Lower lobe of right lung (tissue), 2 donors: ENCODE measurements around the gene PDE9A. TPM values are rescaled to one million over a fixed set of nuclear protein-coding genes. Genes with fewer than 3 reads are reported as not detected.

Experiments used
- ATAC-seq, 2 donors: fragments of 200-7000 bp; cut with Tn5 transposase; one replicate each; pipeline ENCODE4 v1.9.1; 2020 to 2022; ENCODE audit warnings: mild to moderate bottlenecking in 2 of 2, moderate library complexity in 2 of 2
- DNase-seq: peaks from one replicate; pipeline ENCODE4 v3.0.0-alpha.2; 2020
- H3K27ac ChIP-seq: fragments of 200-600 bp; one replicate; pipeline ENCODE4 v1.8.0; 2022
- H3K27me3 ChIP-seq: fragments of 200-600 bp; one replicate; pipeline ENCODE4 v1.8.0; 2022; ENCODE audit warnings: low read depth
- H3K36me3 ChIP-seq: fragments of 200-600 bp; one replicate; pipeline ENCODE4 v1.8.0; 2022; ENCODE audit warnings: mild to moderate bottlenecking
- H3K4me1 ChIP-seq: fragments of 200-600 bp; one replicate; pipeline ENCODE4 v1.8.0; 2022
- H3K4me3 ChIP-seq: fragments of 200-600 bp; one replicate; pipeline ENCODE4 v1.8.0; 2022; ENCODE audit warnings: mild to moderate bottlenecking
- H3K9me3 ChIP-seq: fragments of 200-600 bp; one replicate; pipeline ENCODE4 v1.8.0; 2022
- CTCF ChIP-seq: fragments of 200-600 bp; IDR thresholded peaks from one replicate; pipeline ENCODE4 v1.8.0; 2022; ENCODE audit warnings: antibody characterized with exemption, mild to moderate bottlenecking
- intact Hi-C: fragments of 100-400 bp; cut with DNase I; formaldehyde crosslinking; loops from one replicate; pipeline ENCODE4 v1.11.0; 2022
- total RNA-seq: library from RNA; stranded (reverse); fragmentation: NEBNext Ultra II Directional; extraction: Animal tissue kit (Norgen Biotek cat#: 25700); gene quantifications from one replicate; pipeline ENCODE4 v1.2.1, GENCODE V29; 2021
- donor health status: DM: no; HTN: yes; CAD: no; lungs with severe emphysema.

Gene PDE9A
- total RNA-seq, 1 donor from 2014 or later: 12.8 TPM

- no peak for TF ChIP-seq CTCF
These were observed 9.2 kb downstream of the PDE9A start for GRCh38 chr21:42662430-42663199.

DNA sequence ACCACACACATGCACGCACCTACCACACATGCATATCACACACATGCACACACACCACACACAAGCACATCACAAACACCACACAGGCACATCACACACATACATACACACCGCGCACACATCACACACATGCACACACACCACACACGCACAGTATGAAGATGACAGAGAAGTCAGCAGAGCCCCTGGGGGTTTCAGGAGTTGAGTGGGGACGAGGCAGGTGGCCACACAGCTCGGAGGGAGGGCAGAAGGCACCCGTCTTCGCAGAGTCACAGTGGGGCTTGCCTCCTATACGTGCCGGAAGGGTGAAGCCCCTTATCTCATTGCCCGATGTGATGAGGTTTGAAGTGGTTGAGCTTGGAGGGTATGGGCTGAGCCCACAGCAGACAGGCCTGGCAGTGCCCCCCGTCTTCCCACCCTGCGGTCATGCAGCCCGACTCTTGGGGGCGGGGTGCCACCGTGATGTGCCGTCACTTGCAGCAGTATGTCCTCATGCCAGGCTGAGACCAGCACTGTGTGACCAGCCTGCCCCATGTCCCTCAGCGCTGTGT, 9.9 kb downstream of the PDE9A start:
- ATAC-seq: no peak
- Histone ChIP-seq H3K36me3 (no peaks in the 10 kb centered on the region), H3K4me3 (no peak overlapping the region), H3K27me3 (no peaks in the 10 kb centered on the region), H3K9me3 (no peaks in the 10 kb centered on the region), H3K27ac (no peak overlapping the region), H3K4me1 (no peaks in the 10 kb centered on the region)
- intact Hi-C loops: no loop called here
- DNase-seq: no peak
- no peak for TF ChIP-seq CTCF

More at GRCh38 chr21:42662430-42663199, 9.2 kb downstream of the PDE9A start:
- H3K27ac ChIP-seq: no peak overlapping the region
- DNase-seq (no peak), ATAC-seq (no peak)
- intact Hi-C loops: no loop called here
- no peaks in the 10 kb centered on the region for H3K9me3 ChIP-seq
- no peaks in the 10 kb centered on the region for H3K27me3 ChIP-seq
- no peaks in the 10 kb centered on the region for H3K4me1 ChIP-seq
- H3K4me3 ChIP-seq: no peak overlapping the region
- H3K36me3 ChIP-seq: no peaks in the 10 kb centered on the region

DNA sequence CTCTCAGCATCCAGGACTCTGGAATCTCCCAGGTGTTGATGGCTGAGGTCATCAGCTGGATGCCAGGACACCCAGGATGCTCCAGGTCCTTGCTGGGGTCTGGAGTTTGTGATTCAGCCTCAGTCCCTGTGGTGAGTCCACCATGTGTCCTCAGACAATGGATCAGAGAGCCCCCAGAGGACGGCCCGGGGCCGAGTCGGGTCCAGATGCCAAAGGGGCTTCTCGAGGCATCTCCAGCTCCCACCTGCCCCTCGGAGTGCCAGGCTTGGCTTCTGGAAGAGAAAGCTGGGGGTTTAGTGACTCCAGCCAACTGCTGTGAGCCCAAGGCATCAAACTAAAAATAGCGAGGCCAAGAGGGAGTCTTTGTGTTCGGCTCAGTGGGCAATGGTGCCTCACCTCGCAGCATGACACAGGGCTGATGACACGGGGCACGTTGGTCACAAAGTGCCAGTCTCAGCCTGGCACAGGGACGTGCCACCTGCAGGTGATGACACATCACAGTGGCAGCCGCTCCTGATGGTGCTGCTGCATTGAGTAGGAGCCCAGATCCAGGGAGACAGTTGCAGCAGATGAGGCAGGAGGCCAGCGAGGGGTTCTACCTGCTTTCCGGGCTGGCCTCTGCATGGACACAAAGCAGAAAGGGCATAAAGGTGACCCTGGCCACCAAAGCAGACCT, 10.6 kb downstream of the PDE9A start:
- intact Hi-C loops: no loop called here
- Histone ChIP-seq H3K9me3 (no peaks in the 10 kb centered on the region), H3K36me3 (no peaks in the 10 kb centered on the region), H3K27ac (no peak overlapping the region), H3K4me1 (no peaks in the 10 kb centered on the region), H3K4me3 (no peak overlapping the region), H3K27me3 (no peaks in the 10 kb centered on the region)
- no peak for DNase-seq
- no peak for ATAC-seq
- no peak for TF ChIP-seq CTCF

DNA sequence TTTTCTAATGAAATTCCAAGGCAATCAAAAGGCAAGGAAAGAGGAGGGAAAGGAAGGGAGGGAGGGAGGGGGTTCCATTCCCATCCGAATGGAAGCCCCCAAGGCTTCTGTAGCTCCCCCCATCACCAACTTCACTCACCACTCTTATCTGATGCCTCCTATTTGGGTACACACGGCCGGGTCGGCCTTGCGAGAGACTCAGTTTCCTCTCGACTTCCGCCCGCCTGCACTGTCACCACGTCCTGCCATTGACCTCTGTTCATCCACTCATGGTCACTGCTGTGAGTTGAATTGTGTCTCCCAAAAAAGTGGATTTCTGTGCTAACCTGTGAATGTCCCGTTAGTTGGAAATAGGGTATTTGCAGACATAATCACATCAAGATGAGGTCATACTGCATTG, 11.2 kb downstream of the PDE9A start:
- no peak for TF ChIP-seq CTCF
- no peak for DNase-seq
- intact Hi-C loops: no loop called here

GRCh38 chr21:42665026-42665425, 11.6 kb downstream of the PDE9A start:
- H3K27me3 ChIP-seq: no peaks in the 10 kb centered on the region
- no peaks in the 10 kb centered on the region for H3K36me3 ChIP-seq
- intact Hi-C loops: no loop called here
- no peak for TF ChIP-seq CTCF
- no peaks in the 10 kb centered on the region for H3K9me3 ChIP-seq
- no peak overlapping the region for H3K27ac ChIP-seq
- DNase-seq (no peak), ATAC-seq (no peak)
- H3K4me1 ChIP-seq: no peaks in the 10 kb centered on the region
- H3K4me3 ChIP-seq: no peak overlapping the region

More for the DNA sequence above, 11.2 kb downstream of the PDE9A start:
- Histone ChIP-seq H3K36me3 (no peaks in the 10 kb centered on the region), H3K4me1 (no peaks in the 10 kb centered on the region), H3K4me3 (no peak overlapping the region), H3K27ac (no peak overlapping the region), H3K9me3 (no peaks in the 10 kb centered on the region), H3K27me3 (no peaks in the 10 kb centered on the region)
- ATAC-seq: no peak
